Measurements from ENCODE around the gene FAM53B.

DNA sequence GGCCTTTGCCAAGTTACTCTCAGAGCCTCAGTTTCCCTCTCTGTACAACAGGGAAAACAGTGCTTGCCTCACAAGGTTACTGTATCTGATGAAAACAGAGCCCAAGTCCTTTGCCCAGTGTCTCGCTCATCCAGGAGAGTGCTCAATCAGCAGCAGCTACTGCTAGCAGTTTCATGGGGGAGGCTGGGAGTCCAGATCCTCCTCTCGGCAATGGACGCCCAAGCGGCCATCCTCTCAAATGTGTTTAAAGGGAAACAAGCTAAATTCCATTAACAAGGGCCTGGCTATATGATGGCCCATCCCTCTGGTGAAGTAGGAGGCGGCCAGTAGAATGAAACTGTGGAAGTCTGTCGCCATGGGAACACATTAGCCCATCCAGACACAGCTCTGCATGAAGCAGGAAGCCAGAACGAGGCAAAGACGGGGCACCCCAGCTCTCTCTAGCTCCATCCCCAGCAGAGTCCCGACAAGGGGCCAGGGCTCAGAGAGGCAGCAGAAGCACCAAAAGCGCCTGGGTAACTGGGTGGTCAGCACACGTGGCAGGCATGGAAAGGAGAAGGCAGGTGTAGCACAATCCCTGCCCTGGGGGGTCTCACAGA lies 35.2 kb downstream of the FAM53B start:
- TF ChIP-seq CTCF (IDR thresholded peaks at IDR 0.05) (no peak), TAF1 (IDR thresholded peaks at IDR 0.05; ENCODE audit: borderline replicate concordance, low read depth, low read length) (no peak), POLR2AphosphoS5 (IDR thresholded peaks at IDR 0.05; ENCODE audit: low read depth, low read length) (no peak), RAD21 (IDR thresholded peaks at IDR 0.05; ENCODE audit: low read length) (no peak), EP300 (IDR thresholded peaks at IDR 0.05; ENCODE audit: borderline replicate concordance in 1 of 2, low read depth in 1 of 2, low read length in 1 of 2) (no peak)
- TF ChIP-seq, protein P1, sequence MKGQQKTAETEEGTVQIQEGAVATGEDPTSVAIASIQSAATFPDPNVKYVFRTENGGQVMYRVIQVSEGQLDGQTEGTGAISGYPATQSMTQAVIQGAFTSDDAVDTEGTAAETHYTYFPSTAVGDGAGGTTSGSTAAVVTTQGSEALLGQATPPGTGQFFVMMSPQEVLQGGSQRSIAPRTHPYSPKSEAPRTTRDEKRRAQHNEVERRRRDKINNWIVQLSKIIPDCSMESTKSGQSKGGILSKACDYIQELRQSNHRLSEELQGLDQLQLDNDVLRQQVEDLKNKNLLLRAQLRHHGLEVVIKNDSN (IDR thresholded peaks at IDR 0.05; ENCODE audit: borderline replicate concordance, low read depth) = no peak
